Activated gamma-delta T cell (primary cell): ENCODE measurements around the gene SLC6A7.

ENCODE experiments used
- DNase-seq: peaks from one replicate; lab custom pipeline; 2025; lab: John Stamatoyannopoulos, UW
- total RNA-seq, 2 donors: gene quantifications; one replicate each; lab custom pipeline; 2026; lab: John Stamatoyannopoulos, UW

The SLC6A7 gene
- total RNA-seq = 0 reads per million in 2 donors

DNA sequence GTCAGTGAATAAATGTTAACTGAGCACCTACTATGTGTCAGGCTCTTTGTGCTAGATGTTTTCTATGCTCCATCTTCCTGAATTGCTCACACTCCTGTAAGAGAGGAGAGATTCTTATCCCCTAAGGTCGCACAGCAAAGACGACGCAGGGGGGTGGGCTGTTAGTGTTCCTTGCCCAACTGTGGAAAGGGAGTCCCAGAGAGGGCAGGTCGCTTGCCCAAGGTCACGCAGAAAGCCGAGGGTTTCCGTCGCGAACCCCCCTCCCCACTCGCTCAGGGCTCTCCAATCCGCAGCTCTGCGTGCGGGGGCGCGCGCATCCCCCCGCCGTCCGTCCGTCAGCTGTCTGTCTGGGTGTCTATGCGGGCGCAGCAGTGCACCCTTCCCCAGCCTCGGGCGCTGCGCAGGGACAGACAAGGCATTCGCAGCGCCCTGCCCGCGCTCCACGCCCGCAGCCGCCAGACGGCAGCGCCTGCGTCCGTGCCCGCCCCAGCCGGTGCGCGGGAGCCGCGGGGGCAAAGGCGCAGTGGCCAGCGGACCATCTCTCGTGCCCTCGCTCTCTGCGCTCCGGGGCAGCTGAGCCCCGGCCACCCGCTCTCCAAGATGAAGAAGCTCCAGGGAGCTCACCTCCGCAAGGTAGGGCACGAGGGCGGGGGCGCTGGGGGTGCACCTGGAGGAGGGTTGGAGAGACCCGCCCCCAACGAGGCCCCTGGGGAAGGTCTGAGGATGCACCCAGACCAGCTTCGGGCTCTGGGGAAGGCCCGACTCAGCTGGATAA is at the start of gene SLC6A7:
SLC6A7 (plus strand) TSS at position 335 of the 775 bp plus-strand sequence; CDS start at position 601, 266 bp downstream.
- no peak for DNase-seq

DNA sequence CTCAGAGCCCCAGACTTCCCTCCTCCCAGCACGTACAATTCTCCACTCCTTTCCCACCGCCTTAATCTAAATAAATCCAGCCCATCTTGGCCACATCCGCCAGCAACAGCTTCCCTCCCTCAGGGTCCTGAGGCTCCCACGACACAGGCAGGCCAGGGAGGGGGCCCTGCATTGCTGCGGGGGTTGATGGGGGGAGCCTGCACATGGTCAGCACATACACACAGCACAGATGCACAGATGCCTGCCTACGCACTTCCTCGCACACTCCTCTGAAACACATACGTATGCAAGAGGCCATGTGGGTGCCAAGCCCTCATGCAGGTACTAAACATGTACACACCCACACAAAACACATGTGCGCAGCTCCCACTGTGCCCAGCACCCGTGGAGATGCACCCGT is 49.0 kb upstream of the SLC6A7 start:
- DNase-seq = no peak

DNA sequence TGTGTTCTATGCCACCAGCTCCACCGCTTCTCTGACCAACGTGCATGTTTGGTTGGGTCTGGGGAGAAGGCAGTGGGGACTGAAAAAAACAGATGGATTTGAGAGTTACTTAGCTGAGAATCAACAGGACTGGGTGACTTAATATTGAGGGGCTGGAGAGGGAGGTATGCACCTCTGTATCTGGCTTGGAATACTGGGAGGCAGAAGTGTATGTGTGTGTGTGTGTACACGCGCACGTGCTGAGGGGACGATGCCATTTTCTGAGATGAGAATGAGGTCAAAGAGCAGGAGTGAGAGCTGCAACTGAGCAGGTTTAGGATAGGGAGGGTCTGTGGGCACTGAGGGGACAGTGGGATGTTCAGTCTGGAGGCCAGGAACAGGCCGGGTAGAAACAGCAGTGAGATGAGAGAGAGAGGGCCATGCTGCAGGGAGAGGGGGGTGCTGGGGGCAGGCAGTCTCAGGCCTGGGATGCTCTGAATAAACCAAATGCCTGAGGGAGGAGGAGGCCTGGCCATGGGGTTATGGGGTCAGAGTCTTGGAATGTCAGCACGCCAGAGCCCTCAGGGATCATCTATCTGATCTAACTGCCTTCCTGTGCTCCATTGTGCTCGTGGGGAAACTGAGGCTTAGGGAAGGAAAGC is 48.2 kb upstream of the SLC6A7 start:
- DNase-seq = no peak

DNA sequence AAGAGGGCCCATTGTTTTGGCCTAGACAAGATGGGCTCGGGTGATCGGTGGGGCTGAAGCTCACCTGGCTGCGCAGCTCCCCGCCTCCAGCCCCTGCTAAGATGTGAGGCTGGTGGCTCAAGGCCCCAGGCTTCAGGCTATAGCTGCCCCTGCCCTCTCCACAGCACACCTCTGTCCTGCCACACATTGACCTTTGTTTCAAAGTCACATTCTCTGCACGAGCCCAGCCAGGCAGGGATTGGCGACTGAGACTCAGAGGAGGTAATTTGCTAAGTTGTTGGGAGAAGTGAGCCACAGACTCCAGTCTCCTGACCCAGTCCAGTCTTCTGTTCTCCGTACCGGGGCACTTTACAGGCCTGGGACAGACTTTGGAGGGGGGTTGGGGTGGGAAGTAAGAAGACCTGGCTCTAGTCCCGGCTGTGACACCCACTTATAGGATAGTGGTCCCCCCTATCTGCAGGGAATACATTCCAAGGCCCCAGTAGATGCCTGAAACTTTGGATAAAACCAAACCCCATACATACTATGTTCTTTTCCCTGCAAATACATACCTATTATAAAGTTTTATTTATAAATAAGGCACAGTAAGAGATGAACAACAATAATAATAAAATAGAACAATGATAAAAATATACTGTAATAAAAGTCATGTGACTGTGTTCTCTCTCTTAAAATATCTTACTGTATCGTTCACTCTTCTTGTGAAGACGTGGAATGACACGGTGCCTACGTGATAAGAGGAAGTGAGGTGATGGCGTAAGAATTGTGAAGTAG is 47.5 kb upstream of the SLC6A7 start:
- DNase-seq = no peak

DNA sequence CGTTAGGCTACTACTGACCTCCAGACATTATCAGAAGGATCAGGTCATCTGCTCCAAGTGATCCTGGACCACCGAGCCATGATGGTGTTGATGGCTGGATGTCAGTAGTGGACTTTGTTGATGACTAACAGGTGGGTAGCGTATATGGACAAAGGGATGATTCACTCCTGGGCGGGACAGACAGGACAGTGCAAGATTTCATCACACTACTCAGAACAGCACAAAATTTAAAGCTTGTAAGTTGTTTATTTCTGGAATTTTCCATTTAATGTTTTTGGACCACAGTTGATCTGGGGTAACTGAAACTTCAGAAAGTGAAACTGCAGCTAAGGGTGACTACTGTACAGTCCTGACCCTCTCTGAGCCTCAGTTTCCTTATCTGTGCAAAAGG is 46.9 kb upstream of the SLC6A7 start:
- no peak for DNase-seq

DNA sequence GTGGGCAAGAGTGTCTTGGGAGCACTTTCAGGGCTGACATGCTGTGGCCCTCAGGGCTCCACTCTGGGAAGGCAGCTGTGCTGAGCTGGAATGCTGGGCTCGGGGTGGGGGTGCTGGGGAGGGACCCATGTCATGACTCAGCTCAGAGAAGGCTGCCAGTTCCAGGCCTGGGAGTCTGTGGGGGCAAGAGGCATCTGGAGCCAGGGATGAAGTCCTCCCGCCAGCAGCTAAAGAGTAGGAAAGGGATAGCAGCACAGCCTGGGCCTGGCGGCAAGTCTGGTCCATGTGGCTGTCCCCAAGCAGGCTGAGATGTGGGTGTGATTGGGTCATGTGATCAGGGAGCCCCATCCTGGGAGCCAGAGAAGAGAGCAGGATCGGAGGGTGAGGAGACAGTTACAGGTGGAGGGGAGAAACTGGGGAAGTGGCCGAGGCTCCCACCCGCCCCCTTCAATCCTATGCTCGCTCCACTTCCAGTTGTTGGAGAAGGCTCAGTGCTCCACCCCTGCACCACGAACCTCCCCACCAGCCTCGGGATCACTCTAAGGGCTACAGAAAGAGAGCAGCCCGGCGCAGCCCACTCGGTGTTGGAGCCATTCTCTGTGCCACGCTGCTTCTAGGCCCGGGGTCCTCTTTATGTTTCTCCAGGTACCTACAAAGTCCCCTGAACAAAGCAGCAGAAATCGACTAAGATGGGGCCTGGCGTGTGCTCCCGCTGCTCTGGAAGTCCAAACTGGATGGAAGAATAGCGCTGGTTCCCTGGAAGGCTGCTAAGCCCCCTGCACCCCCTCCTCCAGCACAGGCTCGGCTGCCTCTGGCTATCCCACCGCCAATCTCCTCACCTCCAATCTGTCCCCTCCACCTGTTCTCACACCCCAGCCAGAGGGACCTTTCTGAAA is 46.3 kb upstream of the SLC6A7 start:
- no peak for DNase-seq

DNA sequence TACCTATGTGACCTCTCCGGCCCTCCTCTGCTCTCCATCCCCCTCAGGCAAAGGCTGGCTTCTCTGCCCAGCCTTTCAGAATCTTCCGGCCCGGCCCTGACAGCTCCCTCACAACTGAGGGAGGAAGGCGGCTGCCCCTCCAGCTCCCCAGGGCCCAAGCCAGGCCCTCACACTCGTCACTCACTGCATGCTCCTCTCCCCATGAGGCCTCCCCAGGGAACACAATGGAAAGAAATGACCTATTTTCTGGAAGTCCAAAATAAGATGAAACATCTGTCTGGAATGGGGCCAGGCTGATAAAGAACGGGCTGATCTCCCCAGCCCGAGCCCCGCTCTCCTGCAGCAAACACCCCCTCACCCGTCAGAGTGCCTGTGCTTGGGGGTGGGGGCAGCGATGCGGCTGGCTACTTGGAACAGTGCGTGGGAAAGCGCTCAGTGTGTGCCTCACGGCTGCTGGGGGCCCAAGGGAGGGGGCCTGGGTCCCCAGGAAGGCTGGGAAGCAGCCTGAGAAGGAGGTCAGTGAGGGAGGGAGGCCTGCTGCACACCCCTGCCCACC is 45.5 kb upstream of the SLC6A7 start:
- DNase-seq = no peak

DNA sequence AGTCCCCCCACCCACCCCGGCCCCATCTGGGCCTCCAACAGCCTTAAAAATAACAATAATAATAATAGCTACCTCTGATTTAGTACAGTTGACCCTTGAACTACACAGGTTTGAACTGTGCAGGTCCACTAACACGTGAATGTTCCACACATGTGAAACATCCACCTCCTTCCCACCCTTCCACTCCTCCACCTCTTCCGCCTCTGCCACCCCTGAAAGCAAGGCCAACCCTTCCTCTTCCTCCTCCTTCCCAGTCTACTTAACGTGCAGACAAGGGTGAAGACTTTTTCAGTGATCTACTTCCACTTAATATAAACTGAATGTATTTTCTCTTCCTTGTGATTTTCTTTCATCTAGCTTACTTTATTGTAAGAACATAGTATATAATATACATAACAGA is 45.0 kb upstream of the SLC6A7 start:
- no peak for DNase-seq

DNA sequence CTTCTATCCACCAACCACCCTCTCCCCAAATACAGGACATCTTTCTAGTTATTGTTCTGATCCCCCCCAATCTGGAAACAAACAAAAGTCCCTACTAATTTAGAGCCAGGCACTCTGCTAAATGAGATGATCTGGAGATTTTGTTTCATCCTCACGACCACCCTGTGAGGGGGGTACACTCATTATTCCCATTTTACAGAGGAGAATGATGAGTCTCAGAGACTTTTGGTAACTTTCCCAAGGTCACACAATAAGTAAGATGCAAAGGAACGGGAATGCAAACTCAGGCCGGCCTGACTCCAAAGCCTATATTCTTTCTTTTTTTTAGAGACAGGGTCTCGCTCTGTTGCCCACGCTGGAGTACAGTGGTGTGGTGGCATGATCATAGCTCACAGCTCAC is 43.6 kb upstream of the SLC6A7 start:
- no peak for DNase-seq

DNA sequence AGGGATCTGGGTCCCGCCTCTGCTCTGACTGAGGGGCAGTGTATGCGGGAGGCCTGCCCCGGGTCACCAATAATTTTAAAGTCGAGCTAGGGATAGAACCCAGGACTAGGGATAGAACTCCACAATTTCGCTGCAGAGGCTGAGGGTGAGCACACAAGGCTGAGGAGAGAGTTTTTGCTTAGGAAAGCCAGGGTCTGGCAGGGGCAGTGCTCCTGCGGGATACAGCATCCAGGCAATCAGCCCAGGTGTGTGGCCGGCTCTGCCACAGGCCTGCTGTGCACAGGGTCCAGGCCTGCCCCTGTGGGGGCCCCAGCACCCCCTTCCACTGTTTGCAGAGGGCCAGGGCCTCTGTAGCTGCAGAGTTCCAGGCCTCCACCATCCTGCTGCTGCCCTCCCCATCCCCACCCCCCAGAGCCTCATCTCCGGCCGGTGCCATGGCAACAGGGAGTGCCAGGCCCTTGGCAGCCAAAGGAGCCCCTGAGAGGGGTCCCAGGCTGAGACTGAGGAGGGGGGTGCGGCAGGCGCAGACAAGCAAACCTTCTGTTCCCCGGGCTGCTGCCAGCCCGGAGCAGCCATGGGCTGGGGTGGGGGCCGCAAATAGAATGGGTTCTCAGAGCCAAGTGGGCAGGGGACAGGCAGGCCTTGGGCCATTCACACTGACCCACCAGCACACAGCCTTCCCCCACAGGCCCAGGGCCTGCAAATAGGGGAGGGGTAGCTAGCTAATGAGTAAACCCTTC is 42.8 kb upstream of the SLC6A7 start:
- DNase-seq = no peak

DNA sequence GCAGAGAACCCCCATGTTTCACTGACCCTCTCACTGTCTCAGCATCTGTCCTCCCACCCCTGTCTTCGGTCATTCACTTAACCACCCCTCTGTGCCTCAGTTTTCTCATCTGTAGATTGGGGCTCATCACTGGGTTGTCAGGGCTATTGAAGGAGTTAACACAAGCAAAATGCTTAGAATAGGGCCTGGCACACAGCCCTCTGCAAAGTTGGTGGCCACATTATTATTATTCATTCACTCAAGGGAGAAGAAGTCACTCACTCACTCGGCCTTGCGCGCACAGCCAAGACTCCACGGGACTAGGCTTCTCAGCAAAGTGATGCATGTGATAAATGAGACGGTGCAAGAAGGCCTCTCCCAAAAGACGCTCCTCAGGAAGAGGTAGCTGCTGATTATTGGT is 42.2 kb upstream of the SLC6A7 start:
- DNase-seq = no peak

DNA sequence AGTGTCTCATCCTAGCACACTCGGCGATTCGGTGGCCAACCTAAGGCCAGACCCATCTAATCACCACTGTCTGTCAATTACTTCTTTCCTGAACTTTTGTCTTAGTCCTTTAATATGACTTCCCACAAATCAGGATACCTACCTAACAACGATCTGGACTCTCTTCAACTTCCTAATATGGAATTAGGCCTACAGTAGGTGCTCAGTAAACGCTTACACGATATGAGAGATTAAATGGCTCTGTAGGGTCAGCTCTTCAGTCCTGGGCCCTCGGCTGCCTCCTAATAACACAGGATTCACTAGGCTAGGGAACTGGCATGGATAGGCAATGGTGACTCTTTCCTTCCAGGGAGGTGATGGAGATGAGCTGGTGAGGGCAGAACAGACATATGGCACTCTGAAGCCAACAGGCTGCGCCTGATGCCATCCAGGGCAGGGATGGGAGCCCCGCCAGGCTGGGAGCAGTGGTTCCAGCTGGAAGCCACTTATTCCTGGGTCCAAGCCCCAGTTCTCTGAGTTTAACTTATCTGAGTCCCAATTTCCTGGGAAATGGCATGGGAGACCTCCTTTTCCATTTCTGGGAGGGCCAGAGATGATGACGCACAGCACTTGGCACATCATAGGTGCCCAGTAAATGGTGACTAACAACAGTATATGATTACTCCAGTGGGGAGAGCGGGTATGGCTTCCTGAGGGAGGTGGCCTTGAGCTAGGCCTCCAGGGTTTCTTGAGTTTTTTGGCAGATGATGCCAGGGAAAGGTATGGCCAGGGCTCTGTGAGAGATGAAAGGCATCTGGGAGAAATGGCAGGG is 41.5 kb upstream of the SLC6A7 start:
- no peak for DNase-seq

DNA sequence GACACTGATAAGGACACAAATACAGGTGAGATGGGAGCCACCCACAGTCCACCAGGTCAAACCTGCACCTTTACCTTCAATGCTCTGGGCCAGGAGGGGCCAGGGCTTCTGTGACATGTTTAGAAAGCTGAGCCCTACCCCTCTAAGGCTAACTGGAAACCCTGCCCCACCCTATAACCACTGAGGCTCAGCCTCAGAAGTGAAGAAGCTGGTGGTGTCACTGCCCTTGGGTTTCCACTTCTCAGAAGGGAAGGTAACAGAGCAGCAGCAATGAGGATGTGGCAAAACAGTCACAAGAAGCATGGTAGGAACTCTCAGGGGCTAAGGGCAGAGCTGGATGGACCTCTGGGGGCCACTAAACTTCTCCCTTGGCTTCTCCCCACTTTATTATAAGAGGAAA is 40.2 kb upstream of the SLC6A7 start:
- DNase-seq = no peak

DNA sequence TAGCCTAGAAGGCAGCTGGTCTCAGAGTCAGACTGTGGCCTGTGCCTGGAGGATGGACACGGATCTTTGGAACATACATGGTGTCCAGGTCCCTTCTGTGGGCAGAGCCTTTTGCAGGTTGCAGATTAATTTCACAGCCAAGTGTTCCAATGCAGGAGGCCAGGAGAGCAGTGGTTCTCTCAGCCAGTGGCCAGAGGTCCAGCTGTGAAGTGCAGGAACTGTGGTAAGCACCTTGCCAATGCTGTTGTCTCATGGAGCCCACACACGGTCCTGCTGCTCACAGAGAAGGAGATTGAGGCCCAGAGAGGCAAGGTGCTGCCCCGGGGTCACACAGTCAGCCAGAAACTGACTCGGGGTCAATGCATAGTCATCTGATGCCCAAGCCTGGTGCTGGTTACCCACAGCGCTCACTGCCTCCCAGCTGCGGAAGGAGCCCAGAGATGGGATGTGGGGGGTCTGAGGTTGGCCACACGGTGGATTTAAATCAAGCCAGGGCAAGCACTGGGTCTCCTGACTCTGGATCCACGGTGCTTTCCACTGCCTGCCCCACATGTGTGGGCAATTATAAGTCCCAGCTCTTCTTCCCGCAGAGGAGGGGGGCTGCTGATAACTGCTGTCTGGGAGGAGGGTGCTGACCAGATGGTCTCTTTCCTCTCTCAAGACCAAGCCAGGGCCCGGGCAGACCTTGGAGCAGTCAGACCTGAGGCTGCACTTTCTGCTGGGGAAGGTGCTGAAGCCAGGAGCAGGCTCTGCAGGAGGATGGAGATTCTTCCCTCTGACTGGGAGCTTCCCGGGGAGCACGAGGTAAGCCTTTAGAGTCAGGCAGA is 37.0 kb upstream of the SLC6A7 start:
- no peak for DNase-seq

DNA sequence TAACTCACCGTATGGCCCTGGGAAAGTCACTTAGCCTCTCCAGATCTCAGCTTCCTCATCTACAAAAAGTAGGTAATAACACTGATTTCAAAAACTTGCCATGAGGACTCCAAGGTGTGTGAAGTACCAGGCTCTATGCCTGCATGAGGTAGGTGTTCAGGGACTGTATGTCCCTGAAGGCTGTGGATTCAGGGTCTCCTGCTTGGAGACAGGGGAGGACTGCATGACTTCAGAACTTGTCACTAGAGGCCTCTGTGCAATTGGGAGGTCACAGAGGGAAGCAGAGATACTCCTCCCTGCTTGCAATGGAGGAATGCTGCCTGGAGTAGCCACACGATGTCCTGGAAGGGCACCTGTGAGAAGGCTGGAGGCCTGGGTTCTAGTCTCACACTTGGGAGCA is 36.4 kb upstream of the SLC6A7 start:
- DNase-seq = no peak

DNA sequence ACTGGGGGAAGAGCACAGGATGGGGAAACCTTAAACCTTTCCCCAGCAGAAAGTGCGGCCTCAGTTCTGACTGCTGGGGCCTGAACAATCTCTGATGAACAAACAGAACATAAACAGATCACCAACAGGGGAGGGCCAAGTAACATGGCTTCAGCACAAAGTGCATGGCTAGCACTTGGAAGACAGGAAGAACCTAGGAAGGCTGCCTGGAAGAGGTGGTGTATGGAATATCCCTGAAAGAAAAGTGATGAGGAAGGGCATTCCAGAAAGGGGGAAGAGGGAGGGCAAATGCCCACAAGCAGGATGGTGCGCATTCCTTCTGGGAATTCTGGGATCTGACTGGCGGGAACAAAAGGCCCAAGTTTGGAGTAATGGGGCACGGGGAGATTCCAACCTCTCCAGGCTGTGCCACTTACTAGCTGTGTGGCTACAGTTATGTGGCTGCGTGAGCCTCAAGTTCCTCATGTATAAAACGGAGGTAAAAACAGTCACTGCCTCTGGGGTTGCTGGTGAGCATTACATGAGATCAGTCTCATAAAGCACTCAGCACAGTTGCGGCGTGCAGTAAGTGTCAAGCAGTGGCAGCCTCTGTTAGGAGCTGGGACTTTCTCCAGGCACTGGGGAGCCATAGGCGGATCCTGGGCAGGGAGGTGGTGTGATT is 35.8 kb upstream of the SLC6A7 start:
- DNase-seq = no peak

DNA sequence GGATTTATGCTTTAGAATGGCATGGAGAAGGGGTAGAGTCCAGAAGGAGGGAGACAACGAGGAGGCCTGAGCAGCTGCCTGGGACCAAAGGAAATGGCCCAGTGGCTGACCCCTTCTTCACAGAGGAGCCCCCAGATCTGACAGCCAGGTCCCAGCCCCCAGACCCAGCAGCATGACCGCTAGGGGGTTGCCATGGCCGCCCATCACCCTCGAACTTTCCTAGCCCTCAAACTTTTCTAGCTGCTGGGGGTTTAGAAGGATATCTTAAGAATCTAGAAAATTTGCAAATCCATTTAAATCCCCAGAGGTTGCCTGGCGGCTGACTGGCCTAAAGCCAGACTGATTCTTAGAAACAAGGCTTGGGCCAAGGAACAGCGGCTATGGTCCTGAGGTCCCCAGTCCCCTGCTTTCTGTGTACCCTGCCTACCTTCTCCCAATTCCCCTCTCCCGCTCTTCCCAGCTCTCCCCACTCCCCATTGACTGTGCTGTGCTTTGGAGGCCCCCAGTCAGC is 35.2 kb upstream of the SLC6A7 start:
- no peak for DNase-seq
